H9 (cell line): ENCODE measurements around the gene CREG2. TPM values are rescaled to one million over a fixed set of nuclear protein-coding genes. Genes with fewer than 3 reads are reported as not detected.
"Not testable (repeated sequence)": the region's sequence is repeated elsewhere in the genome, so short reads cannot be mapped to it uniquely, and the experiment has no call there.

Experiments
- DNase-seq: peaks from one replicate; pipeline ENCODE4 v3.0.0-alpha.2; 2017
- H2AFZ ChIP-seq: one replicate; pipeline ENCODE4 v1.6.1; 2013; ENCODE audit warnings: mild to moderate bottlenecking, low read length, control low read depth, moderate library complexity
- H2AK5ac ChIP-seq: 2 replicates; pipeline ENCODE4 v1.6.1; 2013; ENCODE audit warnings: low read length, control low read depth, mixed read lengths; ENCODE audit not compliant: insufficient read length
- H2BK120ac ChIP-seq: one replicate; pipeline ENCODE4 v1.6.1; 2013; ENCODE audit warnings: low read depth, mild to moderate bottlenecking, low read length, control low read depth, inconsistent platforms; ENCODE audit not compliant: poor library complexity, severe bottlenecking
- H2BK12ac ChIP-seq: 2 replicates; pipeline ENCODE4 v1.6.1; 2013; ENCODE audit warnings: low read length, control low read depth, mixed read lengths, low read depth; ENCODE audit not compliant: insufficient read length
- H2BK15ac ChIP-seq: 2 replicates; pipeline ENCODE4 v1.6.1; 2013; ENCODE audit warnings: low read depth, low read length, control low read depth
- H2BK20ac ChIP-seq: one replicate; pipeline ENCODE4 v1.6.1; 2013; ENCODE audit warnings: low read depth, mild to moderate bottlenecking, low read length, control low read depth, inconsistent platforms; ENCODE audit not compliant: poor library complexity, severe bottlenecking
- H2BK5ac ChIP-seq: 2 replicates; pipeline ENCODE4 v1.6.1; 2013; ENCODE audit warnings: low read length, control low read depth, mixed read lengths; ENCODE audit not compliant: insufficient read length
- H3K14ac ChIP-seq: 2 replicates; pipeline ENCODE4 v1.6.1; 2013; ENCODE audit warnings: low read length, control low read depth; ENCODE audit not compliant: insufficient read depth
- H3K18ac ChIP-seq: 2 replicates; pipeline ENCODE4 v1.6.1; 2013; ENCODE audit warnings: low read depth, mild to moderate bottlenecking, mixed read lengths, low read length, control low read depth; ENCODE audit not compliant: insufficient read length
- H3K23ac ChIP-seq: 2 replicates; pipeline ENCODE4 v1.6.1; 2013; ENCODE audit warnings: low read length, control low read depth, mixed read lengths, low read depth; ENCODE audit not compliant: insufficient read length
- H3K23me2 ChIP-seq: 2 replicates; pipeline ENCODE4 v1.6.1; 2013; ENCODE audit warnings: low read depth, mild to moderate bottlenecking, mixed read lengths, low read length, control low read depth; ENCODE audit not compliant: insufficient read length, poor library complexity, severe bottlenecking
- H3K27ac ChIP-seq: 2 replicates; pipeline ENCODE4 v1.5.1; 2013; ENCODE audit warnings: low read length, control low read depth, mixed read lengths, low read depth; ENCODE audit not compliant: insufficient read length
- H3K27me3 ChIP-seq: 2 replicates; pipeline ENCODE4 v1.6.1; 2013; ENCODE audit warnings: low read length, control low read depth, inconsistent platforms; ENCODE audit not compliant: insufficient read depth
- H3K4ac ChIP-seq: 2 replicates; pipeline ENCODE4 v1.6.1; 2013; ENCODE audit warnings: low read depth, mild to moderate bottlenecking, control low read depth, inconsistent platforms, low read length, moderate library complexity
- H3K4me1 ChIP-seq: 2 replicates; pipeline ENCODE4 v1.6.1; 2013; ENCODE audit warnings: low read length, control low read depth, inconsistent platforms; ENCODE audit not compliant: insufficient read depth
- H3K4me2 ChIP-seq: 2 replicates; pipeline ENCODE4 v1.6.1; 2013; ENCODE audit warnings: low read length, control low read depth, mixed read lengths; ENCODE audit not compliant: insufficient read length, insufficient read depth
- H3K56ac ChIP-seq: 2 replicates; pipeline ENCODE4 v1.6.1; 2013; ENCODE audit warnings: low read depth, mild to moderate bottlenecking, mixed read lengths, low read length, control low read depth; ENCODE audit not compliant: insufficient read length
- H3K79me1 ChIP-seq: 2 replicates; pipeline ENCODE4 v1.6.1; 2013; ENCODE audit warnings: low read depth, mild to moderate bottlenecking, moderate library complexity, low read length, control low read depth, inconsistent platforms; ENCODE audit not compliant: insufficient read depth, poor library complexity, severe bottlenecking
- H3K79me2 ChIP-seq: 2 replicates; pipeline ENCODE4 v1.6.1; 2013; ENCODE audit warnings: low read length, control low read depth, inconsistent platforms; ENCODE audit not compliant: insufficient read depth
- H3K9ac ChIP-seq: 2 replicates; pipeline ENCODE4 v1.6.1; 2013; ENCODE audit warnings: low read length, control low read depth, mixed read lengths; ENCODE audit not compliant: insufficient read length; ENCODE audit errors: extremely low read depth
- H3K9me3 ChIP-seq: one replicate; pipeline ENCODE4 v1.6.1; 2013; ENCODE audit warnings: low read depth, low read length, inconsistent platforms; ENCODE audit not compliant: control insufficient read depth
- H3T11ph ChIP-seq: one replicate; pipeline ENCODE4 v1.6.1; 2013; ENCODE audit warnings: mild to moderate bottlenecking, low read length, control low read depth, inconsistent platforms
- H4K20me1 ChIP-seq: one replicate; pipeline ENCODE4 v1.6.1; 2013; ENCODE audit not compliant: control insufficient read depth, insufficient read length, insufficient read depth
- H4K5ac ChIP-seq: 2 replicates; pipeline ENCODE4 v1.6.1; 2013; ENCODE audit warnings: low read depth, mild to moderate bottlenecking, mixed read lengths, low read length, control low read depth; ENCODE audit not compliant: insufficient read length
- H4K8ac ChIP-seq: replicated peaks from 2 replicates; pipeline ENCODE4 v1.6.1; 2013; ENCODE audit warnings: low read length, control low read depth, mixed read lengths, low read depth; ENCODE audit not compliant: insufficient read length
- H4K91ac ChIP-seq: 2 replicates; pipeline ENCODE4 v1.6.1; 2013; ENCODE audit warnings: low read depth, mild to moderate bottlenecking, moderate library complexity, mixed read lengths, low read length, control low read depth; ENCODE audit not compliant: insufficient read length
- H3K27ac Mint-ChIP-seq, 3 experiments: 2 replicates in 2 of 3; 3 replicates in 1 of 3; pipeline ENCODE4 v1.8.0; 2020 to 2021; ENCODE audit warnings: mixed read lengths in 3 of 3, mild to moderate bottlenecking in 1 of 3, moderate library complexity in 1 of 3
- H3K27me3 Mint-ChIP-seq: 2 replicates; pipeline ENCODE4 v1.8.0; 2021; ENCODE audit warnings: low read depth, mild to moderate bottlenecking, moderate library complexity, mixed read lengths
- H3K36me3 Mint-ChIP-seq, 3 experiments: 2 replicates in 2 of 3; 3 replicates in 1 of 3; pipeline ENCODE4 v1.8.0; 2020 to 2021; ENCODE audit warnings: low read depth in 3 of 3, mixed read lengths in 3 of 3; ENCODE audit not compliant: insufficient read depth in 1 of 3
- H3K4me1 Mint-ChIP-seq, 2 experiments: 2 replicates each; pipeline ENCODE4 v1.8.0; 2020; ENCODE audit warnings: mixed read lengths in 2 of 2
- H3K4me3 Mint-ChIP-seq, 2 experiments: 2 replicates in 1 of 2; 3 replicates in 1 of 2; pipeline ENCODE4 v1.8.0; 2020 to 2021; ENCODE audit warnings: mild to moderate bottlenecking in 2 of 2, mixed read lengths in 2 of 2, moderate library complexity in 1 of 2
- H3K9me3 Mint-ChIP-seq, 2 experiments: 2 replicates in 1 of 2; 3 replicates in 1 of 2; pipeline ENCODE4 v1.8.0; 2020; ENCODE audit warnings: mild to moderate bottlenecking in 2 of 2, mixed read lengths in 2 of 2, moderate library complexity in 1 of 2
- WGBS: extraction: QIAGEN DNeasy Blood & Tissue Kit; methylation state at CpG from one replicate; pipeline ENCODE4 v1.1.7; 2013; ENCODE audit warnings: missing lambda C conversion rate, low lambda C conversion rate, mixed read lengths; ENCODE audit not compliant: insufficient read length; ENCODE audit errors: extremely low coverage; 5-methylcytosine and 5-hydroxymethylcytosine counted together
- total RNA-seq: library from RNA; stranded (reverse); gene quantifications from 2 replicates; pipeline ENCODE4 v1.2.1, GENCODE V29; 2021
- TF ChIP-seq, protein P1 (sequence below): fragments of 200-600 bp; sonication (generic); conservative IDR thresholded peaks from 3 replicates; pipeline ENCODE4 v1.8.0; 2021; ENCODE audit warnings: antibody characterized with exemption, mild to moderate bottlenecking

CREG2 gene
- total RNA-seq, 1 experiment from 2014 or later: 0.77 TPM

DNA sequence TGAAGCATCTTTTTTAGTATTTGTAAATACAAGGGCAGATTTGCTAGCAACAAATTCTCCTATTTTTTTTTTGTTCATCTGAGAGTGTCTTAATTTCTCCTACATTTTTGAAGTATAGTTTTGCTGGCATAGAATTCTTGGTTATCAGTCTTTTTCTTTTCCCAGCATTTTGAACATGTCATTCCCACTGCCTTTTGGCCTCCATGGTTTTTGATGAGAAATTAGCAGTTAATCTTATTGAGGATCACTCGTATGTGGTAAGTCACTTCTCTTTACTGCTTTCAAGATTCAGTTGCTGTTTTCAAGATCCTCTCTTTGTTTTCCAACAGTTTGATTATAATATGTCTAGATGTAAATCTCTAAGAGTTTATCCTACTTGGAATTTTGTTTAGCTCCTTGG, 61.9 kb downstream of the CREG2 start:
- H3K27me3 Mint-ChIP-seq: no peaks in the 10 kb centered on the region; the same call in 1 of the 2 replicates
- Histone ChIP-seq H2AFZ (no peak overlapping the region), H4K5ac (no peak overlapping the region), H4K8ac (no peak overlapping the region), H3K79me2 (no peaks in the 10 kb centered on the region), H3K4me1 (peaks cover 16% of the 10 kb centered on the region; the same call in 1 of the 2 replicates), H2BK20ac (no peak overlapping the region), H3K56ac (no peak overlapping the region), H3K23me2 (no peaks in the 10 kb centered on the region), H2BK12ac (no peak overlapping the region), H2BK120ac (no peak overlapping the region), H3K4me2 (no peak overlapping the region), H3K9ac (no peak overlapping the region), H4K20me1 (no peaks in the 10 kb centered on the region), H2BK15ac (no peak overlapping the region), H3T11ph (no peak overlapping the region), H3K27me3 (no peaks in the 10 kb centered on the region), H3K4ac (no peak overlapping the region), H2AK5ac (no peak overlapping the region), H3K18ac (no peak overlapping the region), H3K14ac (no peak overlapping the region), H3K79me1 (no peaks in the 10 kb centered on the region), H3K23ac (no peak overlapping the region), H4K91ac (no peak overlapping the region), H3K27ac (no peak overlapping the region), H3K9me3 (no peaks in the 10 kb centered on the region), H2BK5ac (no peak overlapping the region)
- no peak overlapping the region for H3K27ac Mint-ChIP-seq
- H3K36me3 Mint-ChIP-seq: peaks cover 0 to 3% (median 0%) of the 10 kb centered on the region in 3 experiments; a peak in 2 of 7 replicates
- no CpG with 5 or more reads among the region's 1 CpG for WGBS
- no peak for DNase-seq
- peaks cover 0 to 12% of the 10 kb centered on the region in 2 experiments; a peak in 3 of 4 replicates for H3K4me1 Mint-ChIP-seq
- no peak overlapping the region for H3K4me3 Mint-ChIP-seq
- TF ChIP-seq, protein P1, sequence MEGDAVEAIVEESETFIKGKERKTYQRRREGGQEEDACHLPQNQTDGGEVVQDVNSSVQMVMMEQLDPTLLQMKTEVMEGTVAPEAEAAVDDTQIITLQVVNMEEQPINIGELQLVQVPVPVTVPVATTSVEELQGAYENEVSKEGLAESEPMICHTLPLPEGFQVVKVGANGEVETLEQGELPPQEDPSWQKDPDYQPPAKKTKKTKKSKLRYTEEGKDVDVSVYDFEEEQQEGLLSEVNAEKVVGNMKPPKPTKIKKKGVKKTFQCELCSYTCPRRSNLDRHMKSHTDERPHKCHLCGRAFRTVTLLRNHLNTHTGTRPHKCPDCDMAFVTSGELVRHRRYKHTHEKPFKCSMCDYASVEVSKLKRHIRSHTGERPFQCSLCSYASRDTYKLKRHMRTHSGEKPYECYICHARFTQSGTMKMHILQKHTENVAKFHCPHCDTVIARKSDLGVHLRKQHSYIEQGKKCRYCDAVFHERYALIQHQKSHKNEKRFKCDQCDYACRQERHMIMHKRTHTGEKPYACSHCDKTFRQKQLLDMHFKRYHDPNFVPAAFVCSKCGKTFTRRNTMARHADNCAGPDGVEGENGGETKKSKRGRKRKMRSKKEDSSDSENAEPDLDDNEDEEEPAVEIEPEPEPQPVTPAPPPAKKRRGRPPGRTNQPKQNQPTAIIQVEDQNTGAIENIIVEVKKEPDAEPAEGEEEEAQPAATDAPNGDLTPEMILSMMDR: no peak
- H3K9me3 Mint-ChIP-seq: peaks cover 4 to 9% of the 10 kb centered on the region in 2 experiments; a peak in 2 of 5 replicates

DNA sequence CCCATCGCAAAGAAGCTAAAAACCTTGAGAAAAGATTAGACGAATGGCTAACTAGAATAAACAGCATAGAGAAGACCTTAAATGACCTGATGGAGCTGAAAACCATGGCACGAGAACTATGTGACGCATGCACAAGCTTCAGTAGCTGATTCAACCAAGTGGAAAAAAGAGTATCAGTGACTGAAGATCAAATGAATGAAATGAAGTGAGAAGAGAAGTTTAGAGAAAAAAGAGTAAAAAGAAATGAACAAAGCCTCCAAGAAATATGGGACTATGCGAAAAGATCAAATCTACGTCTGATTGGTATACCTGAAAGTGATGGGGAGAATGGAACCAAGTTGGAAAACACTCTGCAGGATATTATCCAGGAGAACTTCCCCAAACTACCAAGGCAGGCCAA, 70.7 kb downstream of the CREG2 start:
- H3K56ac ChIP-seq, H3K23ac ChIP-seq, H2BK12ac ChIP-seq, H3K27ac ChIP-seq, H3K4me2 ChIP-seq, H4K5ac ChIP-seq, H3K4me1 ChIP-seq, H3K79me1 ChIP-seq, H4K91ac ChIP-seq, DNase-seq, H3T11ph ChIP-seq, H2BK120ac ChIP-seq, H3K9me3 Mint-ChIP-seq, H3K18ac ChIP-seq, H2AK5ac ChIP-seq, H3K36me3 Mint-ChIP-seq, H2AFZ ChIP-seq, H3K4me1 Mint-ChIP-seq, H4K8ac ChIP-seq, H3K27me3 ChIP-seq, H3K23me2 ChIP-seq, H2BK20ac ChIP-seq, H3K9me3 ChIP-seq, H3K4me3 Mint-ChIP-seq, H3K27ac Mint-ChIP-seq, H2BK15ac ChIP-seq, H3K79me2 ChIP-seq, H3K4ac ChIP-seq, H3K14ac ChIP-seq, H2BK5ac ChIP-seq, H4K20me1 ChIP-seq, H3K9ac ChIP-seq: not testable (repeated sequence)
- no CpG with 5 or more reads among the region's 6 CpGs for WGBS
- H3K27me3 Mint-ChIP-seq: peaks cover 18% of the 10 kb centered on the region
